ENCODE measurements around the gene GPR151.

DNA sequence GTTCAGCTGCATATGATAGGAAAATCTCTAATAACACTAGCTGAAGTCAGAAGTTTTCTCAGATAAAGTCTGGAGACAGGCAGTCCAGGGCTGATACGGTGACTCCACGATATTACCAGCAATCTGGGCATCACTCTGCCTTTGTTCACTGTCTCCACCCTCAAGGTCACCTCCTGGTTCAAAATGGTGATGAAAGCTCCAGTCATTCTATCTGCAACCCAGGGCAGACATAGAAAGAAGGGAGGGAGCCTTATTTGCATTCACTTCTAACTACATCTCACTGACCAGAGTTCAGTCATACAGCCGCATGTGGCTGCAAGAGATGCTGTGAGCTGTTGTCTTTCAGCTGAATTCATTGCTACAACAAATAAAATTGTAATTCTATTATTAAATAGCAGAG is 22.4 kb upstream of the GPR151 start:
- TF ChIP-seq POLR2A (IDR thresholded peaks at IDR 0.05; ENCODE audit: insufficient read depth in 1 of 2, low read depth in 2 of 2, low read length in 2 of 2) (no peak), ZBTB34 (CRISPR knock-in tag; IDR thresholded peaks at IDR 0.05) (no peak), EZH2 (conservative IDR thresholded peaks at IDR 0.05; ENCODE audit: low read depth, low read length) (no peak), CTCF (CRISPR knock-in tag; IDR thresholded peaks at IDR 0.05) (no peak), YY1 (IDR thresholded peaks at IDR 0.05; ENCODE audit: insufficient read depth, insufficient replicate concordance, low read depth, low read length) (no peak), ISL2 (CRISPR knock-in tag; IDR thresholded peaks at IDR 0.05) (no peak), HNRNPLL (IDR thresholded peaks at IDR 0.05; ENCODE audit: low read depth, low read length, poor library complexity, severe bottlenecking) (no peak)
